Bronchial epithelial cell (primary cell): ENCODE results near the gene TRIM46. TPM values are rescaled to one million over a fixed set of nuclear protein-coding genes. Genes with fewer than 3 reads are reported as not detected.
A peak's percentile ranks its signal among the peaks of the same experiment; 100 is the strongest.
"Not testable (repeated sequence)": the region's sequence is repeated elsewhere in the genome, so short reads cannot be mapped to it uniquely, and the experiment has no call there.

Experiments
- DNase-seq: peaks from one replicate; pipeline ENCODE4 v3.0.0-alpha.2; 2010; ENCODE audit warnings: low read depth
- FAIRE-seq: peaks from 2 replicates; lab custom pipeline; 2011; peaks lifted over from hg19 to GRCh38; lab: Jason Lieb, UNC
- H3K27me3 ChIP-seq: 2 replicates; pipeline ENCODE4 v1.5.1; 2011; ENCODE audit warnings: low read length; ENCODE audit not compliant: control insufficient read depth, insufficient read depth
- H3K36me3 ChIP-seq: 2 replicates; pipeline ENCODE4 v1.5.1; 2011; ENCODE audit warnings: low read length; ENCODE audit not compliant: control insufficient read depth, insufficient read depth
- H3K4me3 ChIP-seq: 2 replicates; pipeline ENCODE4 v1.5.1; 2011; ENCODE audit warnings: mild to moderate bottlenecking, low read depth, low read length, control low read depth
- CTCF ChIP-seq: IDR thresholded peaks from 2 replicates; pipeline ENCODE4 v1.5.1; 2011; ENCODE audit warnings: mild to moderate bottlenecking, moderate library complexity, low read length, control low read depth, inconsistent platforms; ENCODE audit not compliant: insufficient read depth, severe bottlenecking
- total RNA-seq: library from RNA; depleted of rRNA; stranded (reverse); fragments of >200 nt; gene quantifications from 2 replicates; pipeline ENCODE4 v1.2.1, GENCODE V29; 2014

TRIM46 gene
- total RNA-seq, 1 donor from 2014 or later = 0.26 TPM

GRCh38 chr1:155223047-155223446 lies 49.4 kb downstream of the TRIM46 start:
- Histone ChIP-seq H3K4me3 (no peak overlapping the region), H3K36me3 (no peaks in the 10 kb centered on the region), H3K27me3 (no peaks in the 10 kb centered on the region)
- DNase-seq (no peak), FAIRE-seq (no peak)
- no peak for TF ChIP-seq CTCF

GRCh38 chr1:155225404-155225759 lies 51.7 kb downstream of the TRIM46 start:
- DNase-seq, FAIRE-seq, H3K4me3 ChIP-seq, H3K27me3 ChIP-seq, H3K36me3 ChIP-seq: not testable (repeated sequence)

GRCh38 chr1:155226188-155226909 lies 52.7 kb downstream of the TRIM46 start:
- Histone ChIP-seq H3K4me3 (peak overlapping the region; percentile 55), H3K36me3 (no peaks in the 10 kb centered on the region), H3K27me3 (no peaks in the 10 kb centered on the region)
- TF ChIP-seq CTCF = peak; percentile 60
- DNase-seq (peak; percentile 60), FAIRE-seq (no peak)

GRCh38 chr1:155226910-155227260 lies 53.2 kb downstream of the TRIM46 start:
- no peaks in the 10 kb centered on the region for H3K36me3 ChIP-seq
- FAIRE-seq (no peak), DNase-seq (no peak)
- H3K4me3 ChIP-seq = peak overlapping the region; percentile 55
- no peak for TF ChIP-seq CTCF
- no peaks in the 10 kb centered on the region for H3K27me3 ChIP-seq

- TF ChIP-seq CTCF = no peak
- no peak for FAIRE-seq
- peak; percentile 95 for DNase-seq
- H3K36me3 ChIP-seq = no peaks in the 10 kb centered on the region
- H3K4me3 ChIP-seq = peak overlapping the region; percentile 55
- H3K27me3 ChIP-seq = no peaks in the 10 kb centered on the region
These were observed 53.8 kb downstream of the TRIM46 start for GRCh38 chr1:155227261-155228095.

- no peak for FAIRE-seq
- no peaks in the 10 kb centered on the region for H3K27me3 ChIP-seq
- H3K36me3 ChIP-seq = no peaks in the 10 kb centered on the region
- peak overlapping the region; percentile 55 for H3K4me3 ChIP-seq
- DNase-seq = no peak
- TF ChIP-seq CTCF = no peak
These were observed 54.4 kb downstream of the TRIM46 start for GRCh38 chr1:155228096-155228427.

- not testable (repeated sequence) for H3K36me3 ChIP-seq
These were observed 57.7 kb downstream of the TRIM46 start for GRCh38 chr1:155231302-155231701.

GRCh38 chr1:155232001-155232978 lies 58.6 kb downstream of the TRIM46 start:
- H3K27me3 ChIP-seq, H3K36me3 ChIP-seq, FAIRE-seq, H3K4me3 ChIP-seq, DNase-seq: not testable (repeated sequence)

More at GRCh38 chr1:155231302-155231701, 57.7 kb downstream of the TRIM46 start:
- FAIRE-seq = peak; percentile 13
- DNase-seq, H3K27me3 ChIP-seq, H3K4me3 ChIP-seq: not testable (repeated sequence)
